Globus pallidus (tissue), 1 donor: ENCODE measurements around the gene ERAL1.
"Not testable (repeated sequence)": the region's sequence is repeated elsewhere in the genome, so short reads cannot be mapped to it uniquely, and the experiment has no call there.

Source experiments
- DNase-seq: peaks from one replicate; pipeline ENCODE4 v3.0.0-alpha.2; 2015; ENCODE audit warnings: low spot score

The ERAL1 gene

GRCh38 chr17:28853295-28853694 lies 1.5 kb upstream of the ERAL1 start:
- no peak for DNase-seq

GRCh38 chr17:28855336-28855679 lies 492 bp downstream of the ERAL1 start:
- no peak for DNase-seq

DNA sequence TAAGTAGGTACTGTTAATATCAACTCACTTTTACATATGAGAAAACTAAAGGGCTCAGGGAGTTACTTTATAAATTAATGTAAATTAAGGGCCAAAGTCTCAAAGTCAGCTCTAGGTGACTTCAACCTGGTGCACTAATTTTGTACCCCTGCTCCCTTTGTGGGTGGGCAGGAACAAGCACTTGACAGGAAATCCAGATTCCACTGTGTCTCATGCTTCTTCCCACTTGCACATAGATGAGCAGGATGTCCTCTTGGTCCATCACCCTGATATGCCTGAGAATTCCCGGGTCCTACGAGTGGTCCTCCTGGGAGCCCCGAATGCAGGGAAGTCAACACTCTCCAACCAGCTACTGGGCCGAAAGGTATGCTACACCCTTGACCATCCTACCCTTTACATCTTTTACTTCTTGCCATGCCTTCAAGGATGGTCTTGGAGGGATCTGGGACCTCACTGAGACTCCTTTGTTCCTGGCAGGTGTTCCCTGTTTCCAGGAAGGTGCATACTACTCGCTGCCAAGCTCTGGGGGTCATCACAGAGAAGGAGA lies 1.3 kb downstream of the ERAL1 start:
- no peak for DNase-seq

DNA sequence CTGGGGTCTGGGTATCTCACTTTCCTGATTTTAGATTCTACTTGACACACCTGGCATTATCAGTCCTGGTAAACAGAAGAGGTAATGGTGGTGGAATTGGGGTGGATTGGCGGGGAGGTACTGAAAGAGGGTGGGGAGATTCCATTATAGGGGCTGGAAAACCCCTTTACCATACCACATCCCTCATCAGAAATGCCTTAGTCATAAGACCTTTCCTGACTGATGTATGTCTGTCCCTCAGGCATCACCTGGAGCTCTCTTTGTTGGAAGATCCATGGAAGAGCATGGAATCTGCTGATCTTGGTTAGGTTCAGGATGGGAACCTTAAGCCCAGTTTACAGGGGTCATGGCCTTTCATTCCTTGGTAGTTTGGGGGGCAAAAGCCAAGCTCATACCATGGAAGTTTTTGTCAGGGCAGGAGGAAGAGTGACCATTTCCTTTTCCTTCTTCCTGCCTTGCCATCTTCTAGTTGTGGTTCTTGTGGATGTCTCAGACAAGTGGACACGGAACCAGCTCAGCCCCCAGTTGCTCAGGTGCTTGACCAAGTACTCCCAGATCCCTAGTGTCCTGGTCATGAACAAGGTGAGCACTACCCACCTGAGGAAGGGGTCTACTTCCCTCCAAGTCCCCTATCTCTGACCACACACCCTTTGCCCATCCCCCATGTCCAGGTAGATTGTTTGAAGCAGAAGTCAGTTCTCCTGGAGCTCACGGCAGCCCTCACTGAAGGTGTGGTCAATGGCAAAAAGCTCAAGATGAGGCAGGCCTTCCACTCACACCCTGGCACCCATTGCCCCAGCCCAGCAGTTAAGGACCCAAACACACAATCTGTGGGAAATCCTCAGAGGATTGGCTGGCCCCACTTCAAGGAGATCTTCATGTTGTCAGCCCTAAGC lies 3.3 kb downstream of the ERAL1 start:
- no peak for DNase-seq

- DNase-seq = no peak
Observed at GRCh38 chr17:28858801-28859355, 4.1 kb downstream of the ERAL1 start.

DNA sequence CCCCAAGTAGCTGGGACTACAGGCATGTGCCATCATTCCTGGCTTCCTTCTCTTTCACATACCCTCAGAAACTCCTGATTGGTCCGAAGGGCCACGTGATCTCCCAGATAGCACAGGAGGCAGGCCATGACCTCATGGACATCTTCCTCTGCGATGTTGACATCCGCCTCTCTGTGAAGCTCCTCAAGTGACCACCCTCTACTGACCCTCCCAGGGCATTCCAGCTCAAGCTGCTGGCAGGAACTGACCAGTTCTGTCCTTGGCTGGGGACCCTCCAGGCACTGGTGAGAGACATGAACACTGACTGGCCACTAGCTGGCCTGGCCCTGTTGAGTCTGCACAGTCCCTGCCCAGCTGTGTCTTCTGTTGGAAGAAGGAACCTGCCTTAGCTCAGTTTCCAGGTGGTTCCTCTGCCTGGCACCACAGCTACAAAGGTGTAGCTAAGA lies 5.6 kb downstream of the ERAL1 start:
- no peak for DNase-seq

DNA sequence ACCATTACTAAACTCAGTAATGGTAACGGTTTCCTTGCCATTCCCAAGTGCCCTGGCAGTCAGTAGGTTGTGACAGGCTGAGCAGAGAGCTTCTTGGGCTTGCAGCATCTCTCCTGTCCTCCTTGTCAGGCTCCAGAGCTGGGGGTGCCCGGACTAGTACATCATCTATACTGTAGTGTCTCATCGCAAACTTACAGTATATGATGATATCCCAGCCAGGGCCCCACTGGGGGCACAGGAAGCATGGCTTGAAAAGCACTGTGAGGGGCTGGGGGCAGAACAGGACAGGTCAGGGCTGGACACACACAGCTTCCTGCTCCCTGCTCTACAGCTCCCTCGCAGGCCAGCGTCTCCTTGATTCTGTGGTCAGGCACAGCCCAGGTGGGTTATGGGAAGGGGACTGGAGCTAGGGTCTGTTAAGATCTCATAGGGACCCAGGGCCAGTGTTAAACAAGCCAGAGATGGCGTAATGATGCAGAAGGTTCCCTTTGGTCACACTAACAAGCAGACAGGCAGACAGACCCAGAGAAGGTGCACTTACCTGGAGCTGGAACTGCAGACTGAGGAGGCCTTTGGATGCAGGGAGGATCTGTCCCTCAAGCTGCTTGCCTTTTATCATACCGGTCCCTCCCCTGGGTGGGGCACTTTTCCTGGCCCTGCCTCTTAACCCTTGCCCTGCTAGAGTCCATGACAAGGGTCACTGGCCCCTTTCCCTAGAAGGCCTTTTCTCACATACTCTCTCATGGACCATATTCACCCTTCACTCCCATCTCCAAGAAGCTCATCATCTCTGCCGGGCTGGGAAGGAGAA lies 6.8 kb downstream of the ERAL1 start:
- no peak for DNase-seq

GRCh38 chr17:28862561-28862960 lies 7.7 kb downstream of the ERAL1 start:
- DNase-seq = no peak

- DNase-seq = no peak
Observed at GRCh38 chr17:28863953-28864352, 9.1 kb downstream of the ERAL1 start.

DNA sequence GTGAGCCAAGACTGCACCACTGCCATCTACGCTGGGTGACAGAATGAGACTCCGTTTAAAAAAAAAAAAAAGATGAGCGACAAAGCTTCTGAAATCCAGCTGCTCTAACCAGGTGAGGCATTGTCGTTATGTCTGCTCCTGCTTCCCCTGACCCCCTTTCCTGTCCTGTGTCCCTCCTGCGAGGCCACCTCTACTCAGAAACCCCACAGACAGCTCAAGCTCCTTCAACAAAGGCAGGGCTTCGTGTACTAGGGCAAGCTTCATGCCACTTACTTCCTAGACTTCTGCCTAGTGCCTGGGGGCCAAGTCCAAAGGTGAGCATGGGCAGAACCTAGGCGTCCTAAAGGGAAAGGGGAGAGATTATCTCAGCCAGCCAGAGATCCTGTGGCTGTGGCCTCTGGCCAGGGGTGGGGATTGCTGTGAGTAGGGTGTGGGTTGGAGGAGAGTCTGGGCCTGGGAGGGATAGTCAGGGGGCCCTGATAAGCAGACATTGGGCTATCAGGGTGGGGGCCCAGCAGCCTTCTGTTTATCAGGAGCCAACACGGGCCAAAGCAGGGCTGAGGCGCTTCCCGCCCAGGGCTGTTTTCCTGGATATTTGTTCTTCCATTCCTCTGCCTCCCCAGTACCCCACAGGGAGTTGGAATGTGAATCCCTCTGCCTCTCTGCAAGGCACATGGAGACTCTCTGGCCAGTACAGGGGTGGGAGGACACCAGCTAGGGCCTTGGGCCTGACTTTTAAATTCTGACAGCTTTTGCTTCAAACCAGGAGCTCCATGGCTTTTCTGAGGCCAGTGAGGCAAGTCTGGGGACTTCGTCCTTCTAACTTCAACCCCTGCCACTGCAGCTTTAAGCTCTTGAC lies 10.4 kb downstream of the ERAL1 start:
- DNase-seq = no peak

GRCh38 chr17:28865946-28866752 lies 11.3 kb downstream of the ERAL1 start:
- no peak for DNase-seq

DNA sequence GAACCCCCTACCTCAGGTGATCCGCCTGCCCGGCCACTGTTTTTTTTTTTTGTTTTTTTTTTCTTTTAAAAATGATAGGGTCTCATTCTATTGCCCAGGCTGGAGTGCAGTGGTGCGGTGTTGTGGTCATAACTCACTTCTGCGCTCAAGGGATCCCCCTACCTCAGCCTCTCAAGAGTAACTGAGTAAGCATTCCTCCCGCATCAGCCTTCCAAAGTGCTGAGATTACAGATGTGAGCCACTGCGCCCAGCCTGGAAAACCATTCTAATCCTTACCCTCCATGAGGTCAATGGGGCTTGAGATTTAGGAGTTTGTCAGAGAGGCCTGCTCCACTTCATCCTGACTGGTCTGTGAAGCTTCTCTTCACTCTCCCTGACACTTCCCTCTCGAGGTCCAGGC lies 12.5 kb downstream of the ERAL1 start:
- DNase-seq = no peak

GRCh38 chr17:28871056-28871579 lies 16.3 kb downstream of the ERAL1 start:
- no peak for DNase-seq

GRCh38 chr17:28873839-28874238 lies 19.0 kb downstream of the ERAL1 start:
- no peak for DNase-seq

DNA sequence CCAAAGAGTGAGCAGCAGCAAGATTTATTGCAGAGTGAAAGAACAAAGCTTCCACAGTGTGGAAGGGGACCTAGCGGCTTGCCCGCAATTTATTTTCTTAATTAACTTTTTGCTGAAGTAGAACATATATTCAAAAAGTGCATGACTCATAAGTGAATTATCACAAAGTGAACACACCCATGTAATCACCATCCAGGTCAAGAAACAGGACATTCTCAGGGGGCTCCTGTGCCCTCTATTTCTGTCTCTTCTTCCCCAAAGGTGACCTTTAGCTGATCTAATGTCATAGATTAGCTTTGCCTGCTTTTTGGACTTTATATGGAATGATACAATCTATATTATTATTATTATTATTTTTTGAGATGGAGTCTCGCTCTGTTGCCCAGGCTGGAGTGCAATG lies 19.9 kb downstream of the ERAL1 start:
- DNase-seq = no peak

- DNase-seq = no peak
Observed at GRCh38 chr17:28875848-28876550, 21.2 kb downstream of the ERAL1 start.

DNA sequence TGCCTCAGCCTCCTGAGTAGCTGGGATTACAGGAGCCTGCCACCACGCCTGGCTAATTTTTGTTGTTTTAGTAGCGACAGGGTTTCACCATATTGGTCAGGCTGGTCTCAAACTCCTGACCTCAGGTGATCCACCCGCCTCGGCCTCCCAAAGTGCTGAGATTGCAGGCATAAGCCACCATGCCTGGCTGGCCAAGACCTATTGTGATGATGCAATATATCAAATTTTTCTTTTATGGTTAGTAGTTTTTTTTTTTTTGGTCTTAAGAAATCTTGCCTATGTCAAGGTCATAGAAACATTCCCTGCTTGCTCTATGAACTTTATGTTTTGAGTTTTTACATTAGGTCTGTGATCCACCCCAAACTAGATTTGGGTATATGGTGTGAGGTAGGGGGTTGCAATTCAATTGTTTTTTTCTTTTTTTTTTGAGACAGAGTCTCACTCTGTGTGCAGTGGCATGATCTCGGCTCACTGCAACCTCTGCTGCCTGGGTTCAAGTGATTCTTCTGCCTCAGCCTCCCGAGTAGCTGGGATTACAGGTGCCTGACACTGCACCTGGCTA lies 22.4 kb downstream of the ERAL1 start:
- DNase-seq = not testable (repeated sequence)

DNA sequence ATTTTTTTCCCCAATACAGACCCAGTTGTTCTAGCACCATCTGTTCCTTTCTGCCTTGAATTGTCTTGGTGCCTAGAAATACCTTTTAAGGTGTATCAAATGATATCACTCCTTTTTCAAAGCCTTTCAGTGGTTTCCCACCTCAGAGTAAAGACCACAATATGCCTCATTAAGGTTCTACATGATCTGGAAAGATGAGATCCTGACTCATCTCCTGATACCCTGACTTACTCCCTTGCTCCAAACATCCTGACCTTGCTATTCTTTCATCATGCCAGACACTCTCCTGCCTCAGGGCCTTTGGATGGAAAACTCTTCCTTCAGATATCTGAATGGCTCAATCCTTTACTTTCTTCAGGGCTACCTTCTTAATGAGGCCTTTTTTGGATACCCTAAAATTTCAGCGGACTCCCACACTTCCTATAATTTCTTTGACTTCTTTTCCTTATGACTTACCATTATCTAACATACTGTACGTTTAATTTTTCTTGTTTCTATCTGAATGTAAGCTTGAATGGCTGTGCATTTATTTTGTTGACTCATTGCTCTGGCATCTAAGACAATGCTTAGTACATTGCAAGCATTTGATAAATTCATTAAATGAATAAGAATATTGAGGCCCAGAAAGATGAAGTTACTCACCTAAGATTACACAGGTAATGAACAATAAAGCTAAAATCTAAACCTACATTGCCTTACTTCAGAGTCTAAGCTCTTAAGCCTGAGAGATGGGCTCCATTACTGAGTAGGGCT lies 23.5 kb downstream of the ERAL1 start:
- DNase-seq = no peak

DNA sequence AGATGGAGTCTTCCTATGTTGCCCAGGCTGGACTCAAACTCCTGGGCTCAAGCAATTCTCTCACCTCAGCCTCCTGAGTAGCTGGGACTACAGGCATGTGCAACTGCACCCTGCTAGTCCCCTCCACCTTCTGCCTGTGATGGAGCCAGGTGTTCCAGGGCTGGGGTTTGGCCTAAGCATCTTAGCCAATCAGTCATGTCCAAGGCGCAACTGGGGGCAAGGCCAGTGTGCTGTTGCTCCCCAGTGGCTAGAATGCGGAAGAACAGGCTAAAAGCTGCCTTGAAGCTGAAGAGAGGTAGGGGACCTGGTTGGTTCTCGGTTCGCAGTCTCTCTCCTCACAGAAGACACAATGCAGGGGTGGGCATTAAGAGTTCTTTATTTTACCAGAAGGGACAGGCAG lies 24.2 kb downstream of the ERAL1 start:
- DNase-seq = no peak
